Bronchial epithelial cell (primary cell): Measurements from ENCODE around the gene AMDHD2. TPM values are rescaled to one million over a fixed set of nuclear protein-coding genes. Genes with fewer than 3 reads are reported as not detected.
"Not testable (repeated sequence)": the region's sequence is repeated elsewhere in the genome, so short reads cannot be mapped to it uniquely, and the experiment has no call there.

Experiments
- DNase-seq: peaks from one replicate; pipeline ENCODE4 v3.0.0-alpha.2; 2010; ENCODE audit warnings: low read depth
- FAIRE-seq: peaks from 2 replicates; lab custom pipeline; 2011; peaks lifted over from hg19 to GRCh38; lab: Jason Lieb, UNC
- H3K27me3 ChIP-seq: 2 replicates; pipeline ENCODE4 v1.5.1; 2011; ENCODE audit warnings: low read length; ENCODE audit not compliant: control insufficient read depth, insufficient read depth
- H3K36me3 ChIP-seq: 2 replicates; pipeline ENCODE4 v1.5.1; 2011; ENCODE audit warnings: low read length; ENCODE audit not compliant: control insufficient read depth, insufficient read depth
- H3K4me3 ChIP-seq: 2 replicates; pipeline ENCODE4 v1.5.1; 2011; ENCODE audit warnings: mild to moderate bottlenecking, low read depth, low read length, control low read depth
- total RNA-seq: library from RNA; depleted of rRNA; stranded (reverse); fragments of >200 nt; gene quantifications from 2 replicates; pipeline ENCODE4 v1.2.1, GENCODE V29; 2014
- TF ChIP-seq, protein P1 (sequence below): IDR thresholded peaks from 2 replicates; pipeline ENCODE4 v1.5.1; 2011; ENCODE audit warnings: mild to moderate bottlenecking, moderate library complexity, low read length, control low read depth, inconsistent platforms; ENCODE audit not compliant: insufficient read depth, severe bottlenecking

AMDHD2 gene
- total RNA-seq, 1 donor from 2014 or later: 35.8 TPM

DNA sequence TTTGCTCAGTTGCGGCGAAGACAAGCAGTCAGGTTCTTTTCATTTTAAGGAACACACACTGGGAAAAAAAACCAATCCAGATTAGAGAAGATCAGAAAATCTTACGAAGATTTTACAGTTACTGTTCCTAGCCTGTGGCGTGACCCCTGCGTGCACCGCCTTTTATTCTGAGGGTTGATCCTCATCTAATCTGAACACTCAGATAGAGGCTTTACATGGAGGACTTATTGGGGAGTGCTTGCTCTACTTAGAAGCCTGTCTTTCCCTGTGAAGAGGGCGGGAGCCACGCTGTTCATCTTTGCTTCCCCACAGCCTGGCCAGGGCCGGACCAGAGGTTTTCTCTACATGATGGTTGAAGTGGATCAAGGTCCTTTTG lies 43.8 kb upstream of the AMDHD2 start:
- FAIRE-seq (no peak), DNase-seq (no peak)
- H3K27me3 ChIP-seq: no peaks in the 10 kb centered on the region
- H3K4me3 ChIP-seq: no peak overlapping the region
- TF ChIP-seq, protein P1, sequence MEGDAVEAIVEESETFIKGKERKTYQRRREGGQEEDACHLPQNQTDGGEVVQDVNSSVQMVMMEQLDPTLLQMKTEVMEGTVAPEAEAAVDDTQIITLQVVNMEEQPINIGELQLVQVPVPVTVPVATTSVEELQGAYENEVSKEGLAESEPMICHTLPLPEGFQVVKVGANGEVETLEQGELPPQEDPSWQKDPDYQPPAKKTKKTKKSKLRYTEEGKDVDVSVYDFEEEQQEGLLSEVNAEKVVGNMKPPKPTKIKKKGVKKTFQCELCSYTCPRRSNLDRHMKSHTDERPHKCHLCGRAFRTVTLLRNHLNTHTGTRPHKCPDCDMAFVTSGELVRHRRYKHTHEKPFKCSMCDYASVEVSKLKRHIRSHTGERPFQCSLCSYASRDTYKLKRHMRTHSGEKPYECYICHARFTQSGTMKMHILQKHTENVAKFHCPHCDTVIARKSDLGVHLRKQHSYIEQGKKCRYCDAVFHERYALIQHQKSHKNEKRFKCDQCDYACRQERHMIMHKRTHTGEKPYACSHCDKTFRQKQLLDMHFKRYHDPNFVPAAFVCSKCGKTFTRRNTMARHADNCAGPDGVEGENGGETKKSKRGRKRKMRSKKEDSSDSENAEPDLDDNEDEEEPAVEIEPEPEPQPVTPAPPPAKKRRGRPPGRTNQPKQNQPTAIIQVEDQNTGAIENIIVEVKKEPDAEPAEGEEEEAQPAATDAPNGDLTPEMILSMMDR: no peak
- no peaks in the 10 kb centered on the region for H3K36me3 ChIP-seq

DNA sequence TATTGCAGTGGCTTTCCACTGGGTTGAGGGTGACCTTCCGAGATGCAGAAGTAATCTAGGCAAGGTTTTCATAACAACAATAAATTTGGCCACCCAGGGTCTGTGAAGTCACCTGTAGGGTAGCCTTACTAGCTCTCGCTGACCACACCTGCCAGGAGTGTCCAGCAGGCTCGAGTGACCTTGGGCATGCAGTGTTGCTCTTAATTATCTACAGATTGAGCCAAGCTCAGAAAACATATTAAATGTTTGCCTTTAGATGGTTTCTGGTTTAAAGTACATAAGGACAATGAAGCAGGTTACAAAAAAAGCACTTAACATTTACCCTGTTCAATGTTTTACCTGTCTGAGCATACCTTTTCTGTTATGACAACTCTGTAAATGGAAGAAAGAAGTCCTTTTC lies 43.4 kb upstream of the AMDHD2 start:
- TF ChIP-seq, protein P1: no peak
- FAIRE-seq (no peak), DNase-seq (no peak)
- no peak overlapping the region for H3K4me3 ChIP-seq
- no peaks in the 10 kb centered on the region for H3K36me3 ChIP-seq
- H3K27me3 ChIP-seq: no peaks in the 10 kb centered on the region

DNA sequence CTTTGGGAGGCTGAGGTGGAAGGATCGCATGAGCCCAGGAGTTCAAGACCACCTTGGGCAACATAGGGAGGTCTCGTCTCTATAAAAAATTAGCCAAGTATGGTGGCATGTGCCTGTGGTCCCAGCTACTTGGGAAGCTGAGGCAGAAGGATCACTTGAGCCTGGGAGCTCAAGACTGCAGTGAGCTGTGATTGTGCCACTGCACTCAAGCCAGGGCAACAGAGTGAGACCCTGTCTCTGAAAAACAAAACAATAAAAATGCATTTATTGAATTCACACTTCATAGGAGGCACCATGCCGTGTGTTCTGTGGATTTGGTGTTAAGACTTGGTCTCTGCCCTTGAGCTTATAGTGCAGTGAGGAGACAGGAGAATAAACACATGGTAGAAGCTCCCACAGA lies 42.8 kb upstream of the AMDHD2 start:
- DNase-seq (no peak), FAIRE-seq (no peak)
- no peak overlapping the region for H3K4me3 ChIP-seq
- TF ChIP-seq, protein P1: no peak
- no peaks in the 10 kb centered on the region for H3K36me3 ChIP-seq
- H3K27me3 ChIP-seq: no peaks in the 10 kb centered on the region

DNA sequence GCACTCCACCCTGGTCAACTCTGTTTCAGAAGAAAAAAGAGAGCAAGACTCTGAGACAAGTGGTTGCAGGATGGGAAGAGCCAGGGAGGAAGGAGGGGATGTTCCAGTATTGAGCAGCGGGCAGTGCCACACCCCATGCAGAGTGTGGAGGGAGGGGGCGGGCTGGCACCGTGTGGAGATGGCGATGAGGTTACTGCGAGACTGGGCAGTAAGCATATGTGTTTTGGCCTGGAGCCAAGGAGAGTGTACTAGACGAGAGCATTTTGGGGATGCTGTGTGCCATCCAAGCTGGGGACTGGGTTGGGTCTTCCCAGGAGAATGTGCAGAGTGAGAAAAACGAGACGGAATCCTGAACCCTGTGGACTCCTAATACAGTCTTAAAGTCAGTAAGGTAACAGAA lies 41.9 kb upstream of the AMDHD2 start:
- no peaks in the 10 kb centered on the region for H3K36me3 ChIP-seq
- no peak overlapping the region for H3K4me3 ChIP-seq
- DNase-seq: no peak
- FAIRE-seq: no peak
- no peaks in the 10 kb centered on the region for H3K27me3 ChIP-seq
- TF ChIP-seq, protein P1: no peak

DNA sequence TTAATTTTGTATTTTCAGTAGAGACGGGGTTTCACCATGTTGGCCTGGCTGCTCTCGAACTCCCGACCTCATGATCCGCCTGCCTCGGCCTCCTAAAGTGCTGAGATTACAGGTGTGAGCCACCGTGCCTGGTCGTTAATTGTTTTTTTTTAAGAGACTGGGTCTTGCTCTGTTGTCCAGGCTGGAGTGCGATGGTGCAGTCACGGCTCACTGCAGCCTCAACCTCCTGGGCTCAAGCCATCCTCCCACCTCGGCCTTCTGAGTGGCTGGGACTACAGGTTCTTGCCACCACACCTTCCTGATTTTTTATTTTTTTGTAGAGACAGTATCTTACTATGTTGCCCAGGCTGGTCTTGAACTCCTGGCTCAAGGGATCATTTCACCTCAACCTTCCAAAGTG lies 40.2 kb upstream of the AMDHD2 start:
- not testable (repeated sequence) for FAIRE-seq, H3K4me3 ChIP-seq, DNase-seq, H3K36me3 ChIP-seq, H3K27me3 ChIP-seq

DNA sequence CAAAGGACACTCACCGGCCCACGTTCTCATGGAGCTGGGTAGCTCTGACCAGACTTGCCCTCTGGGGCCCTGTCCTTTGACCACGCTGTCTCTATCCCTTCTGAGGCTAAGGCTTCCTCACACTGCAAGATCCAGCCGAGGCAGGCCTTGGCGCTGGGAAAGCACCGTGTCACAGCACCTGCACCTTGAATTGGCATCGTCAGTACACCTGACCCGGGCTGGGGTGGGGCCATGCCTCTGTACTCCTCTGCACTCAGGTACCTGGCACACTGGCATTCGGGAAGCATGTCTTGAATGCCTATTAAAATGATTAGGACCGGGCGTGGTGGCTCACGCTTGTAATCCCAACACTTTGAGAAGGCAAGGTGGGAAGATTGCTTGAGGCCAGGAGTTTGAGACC lies 39.2 kb upstream of the AMDHD2 start:
- TF ChIP-seq, protein P1: no peak
- H3K27me3 ChIP-seq: no peaks in the 10 kb centered on the region
- FAIRE-seq (no peak), DNase-seq (no peak)
- H3K36me3 ChIP-seq: no peaks in the 10 kb centered on the region
- no peak overlapping the region for H3K4me3 ChIP-seq
